NCI-H2196 treated with DMSO at 0.1 percent for 48 hours (cell line): ENCODE measurements around the gene CLSTN2.

ENCODE experiments used
- DNase-seq: peaks from one replicate; lab custom pipeline; 2025; ENCODE audit not compliant: unreplicated experiment; lab: John Stamatoyannopoulos, UW

The CLSTN2 gene

GRCh38 chr3:139935016-139935865 lies at the start of gene CLSTN2:
CLSTN2 (plus strand) TSS chr3:139935185.
- no peak for DNase-seq

- DNase-seq: no peak
These were observed 47.6 kb upstream of the CLSTN2 start for GRCh38 chr3:139887431-139887830.

GRCh38 chr3:139888561-139889140 lies 46.3 kb upstream of the CLSTN2 start:
- DNase-seq: no peak

GRCh38 chr3:139893267-139893962 lies 41.6 kb upstream of the CLSTN2 start:
- no peak for DNase-seq

DNA sequence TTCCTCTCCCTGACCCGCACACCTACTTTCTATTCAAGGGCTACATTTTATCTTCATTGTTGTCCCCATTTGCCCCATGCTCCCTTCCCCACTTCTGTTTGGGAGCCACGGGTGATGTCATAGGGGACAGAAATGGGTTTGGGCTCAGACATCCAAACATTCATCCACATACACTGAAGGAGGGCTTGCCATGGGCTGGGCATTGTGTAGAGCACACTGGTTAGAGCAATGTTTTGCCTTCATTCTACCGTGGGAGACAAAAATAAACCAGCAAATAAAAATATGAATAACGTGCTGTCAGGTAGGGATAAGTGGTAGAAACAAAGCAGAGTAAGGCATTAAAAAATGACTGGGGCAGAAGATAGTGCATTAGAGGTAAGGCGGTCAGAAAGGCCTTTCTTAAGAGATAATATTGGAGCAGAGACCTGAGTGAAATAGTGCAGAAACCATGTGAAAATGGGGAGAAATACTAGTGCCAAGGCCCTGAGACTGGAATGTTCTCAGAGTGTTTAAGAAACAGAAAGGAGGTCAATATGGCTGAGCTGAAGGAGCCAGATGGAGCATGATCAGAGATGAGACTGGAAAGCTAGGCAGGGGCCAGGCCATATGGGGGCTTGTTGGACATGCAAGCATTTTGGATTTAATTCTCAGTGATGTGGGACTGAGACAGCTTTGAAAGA lies 40.9 kb upstream of the CLSTN2 start:
- no peak for DNase-seq

GRCh38 chr3:139894643-139894989 lies 40.4 kb upstream of the CLSTN2 start:
- no peak for DNase-seq

GRCh38 chr3:139897759-139898158 lies 37.2 kb upstream of the CLSTN2 start:
- no peak for DNase-seq

- DNase-seq: no peak
These were observed 28.6 kb upstream of the CLSTN2 start for GRCh38 chr3:139906418-139906817.

DNA sequence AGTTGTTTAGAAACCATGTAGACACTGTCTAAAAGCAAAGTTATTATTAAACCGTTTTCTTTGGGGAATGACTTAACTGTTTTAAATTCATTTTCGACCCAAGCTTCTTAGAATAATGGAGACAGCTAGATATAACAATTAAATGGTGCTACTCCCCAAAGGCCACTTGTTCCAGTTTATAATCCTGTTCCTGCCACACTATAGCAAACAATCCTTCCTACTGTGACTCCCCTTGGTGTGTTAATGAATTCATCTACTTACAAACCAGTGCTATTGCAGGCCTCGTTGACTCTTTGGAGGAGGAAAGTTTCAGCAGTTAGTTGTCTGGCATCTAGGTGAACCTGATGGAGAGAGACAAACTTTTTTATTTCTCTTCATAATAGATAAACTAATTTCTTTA lies 25.2 kb upstream of the CLSTN2 start:
- DNase-seq: no peak

DNA sequence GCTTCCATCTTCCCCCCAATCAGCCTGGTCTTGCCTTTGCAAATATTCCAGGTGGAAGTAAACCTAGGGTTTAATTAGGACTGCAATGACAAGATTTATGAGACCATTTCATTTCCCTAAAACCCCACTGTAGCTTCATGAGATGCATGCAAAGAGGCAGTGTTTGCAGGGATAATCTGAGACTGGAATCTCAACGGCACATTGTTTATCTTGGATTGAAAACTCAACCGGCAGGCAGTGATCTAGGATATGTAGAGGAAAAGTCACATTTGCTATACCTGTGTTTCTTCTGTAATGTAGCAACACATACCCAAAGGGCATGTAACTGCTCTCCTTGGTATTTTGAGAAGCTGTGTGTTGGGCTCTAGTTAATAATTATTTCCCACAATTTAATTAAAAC lies 18.7 kb upstream of the CLSTN2 start:
- no peak for DNase-seq

- no peak for DNase-seq
These were observed 17.7 kb upstream of the CLSTN2 start for GRCh38 chr3:139917226-139917785.

DNA sequence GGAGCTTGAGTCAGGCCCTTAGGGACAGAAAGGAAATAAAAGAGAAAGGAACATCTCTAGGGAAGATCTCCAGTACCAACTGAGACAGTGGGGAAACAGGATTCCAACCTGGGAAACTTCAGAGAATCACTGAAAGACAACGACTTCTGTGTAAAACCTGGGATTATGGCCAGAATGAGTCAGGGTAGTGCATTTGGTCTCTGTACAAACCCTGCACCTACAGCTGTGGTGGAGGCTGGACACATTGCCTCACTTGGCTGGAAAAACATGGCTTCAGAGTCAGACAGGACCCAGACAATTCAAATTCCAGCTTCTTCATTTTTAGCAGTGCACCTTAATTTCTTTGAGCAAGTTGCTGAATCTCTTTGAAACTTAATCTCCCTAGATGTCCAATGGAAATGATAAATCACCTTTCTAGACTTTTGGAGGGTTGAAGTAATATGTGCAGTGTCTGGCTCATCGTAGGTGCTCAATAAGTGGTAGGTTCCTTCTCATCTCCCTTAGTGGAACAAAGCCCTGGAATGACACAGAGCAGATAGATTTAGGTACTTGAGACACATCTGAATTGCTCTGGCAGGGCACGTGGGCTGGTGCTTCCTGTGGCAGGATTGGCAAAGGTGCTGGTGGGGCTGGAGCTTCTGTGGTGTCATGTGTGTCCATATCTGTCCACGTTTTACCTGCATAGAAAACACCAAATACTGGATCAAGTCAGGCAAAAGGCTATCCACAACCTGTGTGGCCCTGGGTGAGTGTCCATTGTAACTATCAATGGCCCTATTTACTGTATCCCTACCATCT lies 6.1 kb upstream of the CLSTN2 start:
- no peak for DNase-seq

GRCh38 chr3:139930211-139930610 lies 4.8 kb upstream of the CLSTN2 start:
- no peak for DNase-seq

- no peak for DNase-seq
These were observed 1.2 kb upstream of the CLSTN2 start for GRCh38 chr3:139933766-139934165.

- no peak for DNase-seq
These were observed 371 bp upstream of the CLSTN2 start for GRCh38 chr3:139934613-139935015.

- DNase-seq: no peak
These were observed 1.2 kb downstream of the CLSTN2 start for GRCh38 chr3:139935866-139936817.

DNA sequence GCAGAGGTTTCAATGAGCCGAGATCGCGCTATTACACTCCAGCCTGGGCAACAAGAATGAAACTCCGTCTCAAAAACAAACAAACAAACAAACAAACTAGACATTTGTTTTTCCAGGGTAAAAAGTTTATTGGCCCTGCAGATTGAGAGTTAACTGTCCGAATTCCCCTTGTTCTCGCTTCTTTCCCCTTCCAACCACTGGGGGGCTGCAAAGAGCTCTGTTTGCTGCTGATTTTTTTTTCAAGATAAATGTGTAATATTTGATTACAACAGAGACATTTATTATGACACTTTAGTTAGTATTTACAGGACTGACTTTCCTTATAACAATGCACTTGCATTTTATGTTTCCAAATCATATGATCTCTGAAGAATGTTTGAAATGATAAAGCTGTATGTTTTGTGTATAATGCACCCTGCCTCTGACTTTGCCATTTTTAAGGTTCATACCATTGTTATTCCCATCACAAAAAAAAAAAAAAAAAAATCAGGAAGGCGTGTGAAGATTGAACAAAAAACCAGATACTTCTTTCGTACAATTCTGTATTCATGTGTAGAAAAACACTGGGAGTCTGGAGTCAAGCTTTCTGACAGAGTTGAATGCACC lies 2.8 kb downstream of the CLSTN2 start:
- DNase-seq: peak; percentile 35

DNA sequence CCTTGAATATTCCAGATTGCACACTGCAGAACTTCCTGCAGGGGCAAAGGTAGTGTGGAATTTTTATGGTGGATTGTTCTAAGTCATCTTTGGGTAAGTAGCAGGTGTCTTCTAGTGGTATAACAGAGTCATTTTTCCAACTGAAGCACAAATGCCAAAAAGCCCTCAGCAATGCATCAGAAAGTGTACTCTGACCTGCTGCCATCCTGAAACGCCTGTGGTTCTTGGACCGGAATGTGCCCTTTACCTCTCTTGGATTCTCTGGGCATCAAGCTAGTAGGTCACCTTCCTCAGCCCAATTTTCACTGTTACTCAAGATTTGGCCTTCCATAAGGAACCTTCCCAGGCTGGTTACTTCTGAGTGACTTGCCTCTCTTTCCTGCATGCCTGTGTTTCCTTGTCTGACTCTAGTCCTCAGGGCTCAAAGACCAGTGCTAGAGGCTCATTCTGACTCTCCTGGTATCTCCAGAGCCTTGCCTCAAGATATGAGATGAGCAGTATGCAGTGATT lies 4.8 kb downstream of the CLSTN2 start:
- DNase-seq: no peak

- no peak for DNase-seq
These were observed 5.6 kb downstream of the CLSTN2 start for GRCh38 chr3:139940622-139941021.
